Measurements from ENCODE around the gene LY86. TPM values are rescaled to one million over a fixed set of nuclear protein-coding genes. Genes with fewer than 3 reads are reported as not detected.

LY86 gene
- total RNA-seq, 1 experiment from 2014 or later = not detected

GRCh38 chr6:6685249-6686040 is 96.9 kb downstream of the LY86 start (continued):
- TF ChIP-seq, protein P1, sequence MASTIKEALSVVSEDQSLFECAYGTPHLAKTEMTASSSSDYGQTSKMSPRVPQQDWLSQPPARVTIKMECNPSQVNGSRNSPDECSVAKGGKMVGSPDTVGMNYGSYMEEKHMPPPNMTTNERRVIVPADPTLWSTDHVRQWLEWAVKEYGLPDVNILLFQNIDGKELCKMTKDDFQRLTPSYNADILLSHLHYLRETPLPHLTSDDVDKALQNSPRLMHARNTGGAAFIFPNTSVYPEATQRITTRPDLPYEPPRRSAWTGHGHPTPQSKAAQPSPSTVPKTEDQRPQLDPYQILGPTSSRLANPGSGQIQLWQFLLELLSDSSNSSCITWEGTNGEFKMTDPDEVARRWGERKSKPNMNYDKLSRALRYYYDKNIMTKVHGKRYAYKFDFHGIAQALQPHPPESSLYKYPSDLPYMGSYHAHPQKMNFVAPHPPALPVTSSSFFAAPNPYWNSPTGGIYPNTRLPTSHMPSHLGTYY (CRISPR knock-in tag; IDR thresholded peaks at IDR 0.05) = no peak

- H3K27me3 Mint-ChIP-seq (ENCODE audit: low read depth) = no peaks in the 10 kb centered on the region
- no peak overlapping the region for H3K27ac Mint-ChIP-seq
- CTCF ChIA-PET = interaction anchor here (0.7 to 3.3 kb wide), 11 partner anchors 9 to 560 kb away, joined by 3 to 45 read pairs (median 3); no protein-coding TSS in a partner anchor
- DNase-seq (ENCODE audit: low spot score) = no peak
- POLR2A ChIA-PET = interaction anchor here (0.9 kb wide), 1 partner anchor 9 kb away, joined by 5 read pairs; no protein-coding TSS in a partner anchor
- H3K4me1 Mint-ChIP-seq = peaks cover 37% of the 10 kb centered on the region
- H3K36me3 Mint-ChIP-seq = no peaks in the 10 kb centered on the region
- no peak for ATAC-seq
- H3K4me3 Mint-ChIP-seq = peak overlapping the region; percentile 75
- 0 out of 2 replicates have a peak, but pooled peaks cover 4% of the 10 kb centered on the region for H3K9me3 Mint-ChIP-seq
- TF ChIP-seq, protein P1 (CRISPR knock-in tag; IDR thresholded peaks at IDR 0.05) = no peak
- TF ChIP-seq ZNF423 (CRISPR knock-in tag; IDR thresholded peaks at IDR 0.05) = no peak
- TF ChIP-seq PRRX2 (CRISPR knock-in tag; IDR thresholded peaks at IDR 0.05) = no peak
- TF ChIP-seq, protein P2, sequence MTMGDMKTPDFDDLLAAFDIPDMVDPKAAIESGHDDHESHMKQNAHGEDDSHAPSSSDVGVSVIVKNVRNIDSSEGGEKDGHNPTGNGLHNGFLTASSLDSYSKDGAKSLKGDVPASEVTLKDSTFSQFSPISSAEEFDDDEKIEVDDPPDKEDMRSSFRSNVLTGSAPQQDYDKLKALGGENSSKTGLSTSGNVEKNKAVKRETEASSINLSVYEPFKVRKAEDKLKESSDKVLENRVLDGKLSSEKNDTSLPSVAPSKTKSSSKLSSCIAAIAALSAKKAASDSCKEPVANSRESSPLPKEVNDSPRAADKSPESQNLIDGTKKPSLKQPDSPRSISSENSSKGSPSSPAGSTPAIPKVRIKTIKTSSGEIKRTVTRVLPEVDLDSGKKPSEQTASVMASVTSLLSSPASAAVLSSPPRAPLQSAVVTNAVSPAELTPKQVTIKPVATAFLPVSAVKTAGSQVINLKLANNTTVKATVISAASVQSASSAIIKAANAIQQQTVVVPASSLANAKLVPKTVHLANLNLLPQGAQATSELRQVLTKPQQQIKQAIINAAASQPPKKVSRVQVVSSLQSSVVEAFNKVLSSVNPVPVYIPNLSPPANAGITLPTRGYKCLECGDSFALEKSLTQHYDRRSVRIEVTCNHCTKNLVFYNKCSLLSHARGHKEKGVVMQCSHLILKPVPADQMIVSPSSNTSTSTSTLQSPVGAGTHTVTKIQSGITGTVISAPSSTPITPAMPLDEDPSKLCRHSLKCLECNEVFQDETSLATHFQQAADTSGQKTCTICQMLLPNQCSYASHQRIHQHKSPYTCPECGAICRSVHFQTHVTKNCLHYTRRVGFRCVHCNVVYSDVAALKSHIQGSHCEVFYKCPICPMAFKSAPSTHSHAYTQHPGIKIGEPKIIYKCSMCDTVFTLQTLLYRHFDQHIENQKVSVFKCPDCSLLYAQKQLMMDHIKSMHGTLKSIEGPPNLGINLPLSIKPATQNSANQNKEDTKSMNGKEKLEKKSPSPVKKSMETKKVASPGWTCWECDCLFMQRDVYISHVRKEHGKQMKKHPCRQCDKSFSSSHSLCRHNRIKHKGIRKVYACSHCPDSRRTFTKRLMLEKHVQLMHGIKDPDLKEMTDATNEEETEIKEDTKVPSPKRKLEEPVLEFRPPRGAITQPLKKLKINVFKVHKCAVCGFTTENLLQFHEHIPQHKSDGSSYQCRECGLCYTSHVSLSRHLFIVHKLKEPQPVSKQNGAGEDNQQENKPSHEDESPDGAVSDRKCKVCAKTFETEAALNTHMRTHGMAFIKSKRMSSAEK (CRISPR knock-in tag; IDR thresholded peaks at IDR 0.05; ENCODE audit: borderline replicate concordance) = no peak
- TF ChIP-seq ETV6 (CRISPR knock-in tag; IDR thresholded peaks at IDR 0.05) = no peak
- no peak for TF ChIP-seq USF1 (CRISPR knock-in tag; IDR thresholded peaks at IDR 0.05)
- no peak for TF ChIP-seq RELA (CRISPR knock-in tag; IDR thresholded peaks at IDR 0.05; ENCODE audit: borderline replicate concordance)
- no peak for TF ChIP-seq ZNF416 (CRISPR knock-in tag; IDR thresholded peaks at IDR 0.05)
- TF ChIP-seq, protein P3, sequence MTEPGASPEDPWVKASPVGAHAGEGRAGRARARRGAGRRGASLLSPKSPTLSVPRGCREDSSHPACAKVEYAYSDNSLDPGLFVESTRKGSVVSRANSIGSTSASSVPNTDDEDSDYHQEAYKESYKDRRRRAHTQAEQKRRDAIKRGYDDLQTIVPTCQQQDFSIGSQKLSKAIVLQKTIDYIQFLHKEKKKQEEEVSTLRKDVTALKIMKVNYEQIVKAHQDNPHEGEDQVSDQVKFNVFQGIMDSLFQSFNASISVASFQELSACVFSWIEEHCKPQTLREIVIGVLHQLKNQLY (CRISPR knock-in tag; IDR thresholded peaks at IDR 0.05) = no peak
- TF ChIP-seq, protein P4, sequence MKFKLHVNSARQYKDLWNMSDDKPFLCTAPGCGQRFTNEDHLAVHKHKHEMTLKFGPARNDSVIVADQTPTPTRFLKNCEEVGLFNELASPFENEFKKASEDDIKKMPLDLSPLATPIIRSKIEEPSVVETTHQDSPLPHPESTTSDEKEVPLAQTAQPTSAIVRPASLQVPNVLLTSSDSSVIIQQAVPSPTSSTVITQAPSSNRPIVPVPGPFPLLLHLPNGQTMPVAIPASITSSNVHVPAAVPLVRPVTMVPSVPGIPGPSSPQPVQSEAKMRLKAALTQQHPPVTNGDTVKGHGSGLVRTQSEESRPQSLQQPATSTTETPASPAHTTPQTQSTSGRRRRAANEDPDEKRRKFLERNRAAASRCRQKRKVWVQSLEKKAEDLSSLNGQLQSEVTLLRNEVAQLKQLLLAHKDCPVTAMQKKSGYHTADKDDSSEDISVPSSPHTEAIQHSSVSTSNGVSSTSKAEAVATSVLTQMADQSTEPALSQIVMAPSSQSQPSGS (CRISPR knock-in tag; IDR thresholded peaks at IDR 0.05; ENCODE audit: borderline replicate concordance, low read depth) = no peak
These were observed 97.7 kb downstream of the LY86 start for GRCh38 chr6:6686176-6686575.

Data from WTC11 (cell line).